ENCODE results near the gene OPCML. TPM values are rescaled to one million over a fixed set of nuclear protein-coding genes. Genes with fewer than 3 reads are reported as not detected.

OPCML gene
- polyA plus RNA-seq, 1 donor from 2014 or later, result 11.6 TPM

DNA sequence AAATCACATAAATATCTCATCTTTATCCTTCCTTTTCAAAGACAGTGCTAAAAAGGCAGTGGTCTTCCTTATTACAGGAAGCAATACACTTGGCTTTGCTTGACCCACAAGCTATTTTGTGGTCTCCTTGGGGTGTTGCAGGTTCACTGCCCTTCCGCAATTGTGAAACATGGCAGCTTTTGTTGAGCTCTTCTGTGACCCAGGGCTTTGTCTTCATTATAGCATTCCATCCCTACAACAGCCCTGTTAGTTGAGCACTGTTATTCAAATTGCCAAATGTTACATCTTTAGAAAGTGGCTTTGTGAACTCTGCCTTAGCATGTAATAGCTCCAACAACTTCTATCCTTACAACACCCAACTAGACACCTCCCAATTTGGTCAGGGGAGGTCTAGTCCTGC lies 107.1 kb downstream of the OPCML start:
- H2AFZ ChIP-seq (ENCODE audit: low read depth, low read length), result no peak overlapping the region
- no peaks in the 10 kb centered on the region for H3K79me2 ChIP-seq (replicated peaks; ENCODE audit: insufficient read depth, low read length)
- no peaks in the 10 kb centered on the region for H3K27me3 ChIP-seq (ENCODE audit: insufficient read depth, low read depth, low read length)
- H3K9me2 ChIP-seq (ENCODE audit: insufficient read depth, low read length), result no peaks in the 10 kb centered on the region
- H3K36me3 ChIP-seq (ENCODE audit: insufficient read depth, low read length), result no peaks in the 10 kb centered on the region
- H4K20me1 ChIP-seq (ENCODE audit: insufficient read depth), result no peaks in the 10 kb centered on the region
- no peak for TF ChIP-seq TAF1 (IDR thresholded peaks at IDR 0.05; ENCODE audit: low read depth)
- no peak for TF ChIP-seq SMC3 (conservative IDR thresholded peaks at IDR 0.05; ENCODE audit: poor library complexity)
- no peak for TF ChIP-seq MXI1 (conservative IDR thresholded peaks at IDR 0.05; ENCODE audit: poor library complexity, severe bottlenecking)
- no peak for TF ChIP-seq EZH2 (IDR thresholded peaks at IDR 0.05; ENCODE audit: borderline replicate concordance, insufficient read depth, low read length, poor library complexity, severe bottlenecking)
- no peak for TF ChIP-seq REST (IDR thresholded peaks at IDR 0.05; ENCODE audit: borderline replicate concordance)
- TF ChIP-seq, protein P1, sequence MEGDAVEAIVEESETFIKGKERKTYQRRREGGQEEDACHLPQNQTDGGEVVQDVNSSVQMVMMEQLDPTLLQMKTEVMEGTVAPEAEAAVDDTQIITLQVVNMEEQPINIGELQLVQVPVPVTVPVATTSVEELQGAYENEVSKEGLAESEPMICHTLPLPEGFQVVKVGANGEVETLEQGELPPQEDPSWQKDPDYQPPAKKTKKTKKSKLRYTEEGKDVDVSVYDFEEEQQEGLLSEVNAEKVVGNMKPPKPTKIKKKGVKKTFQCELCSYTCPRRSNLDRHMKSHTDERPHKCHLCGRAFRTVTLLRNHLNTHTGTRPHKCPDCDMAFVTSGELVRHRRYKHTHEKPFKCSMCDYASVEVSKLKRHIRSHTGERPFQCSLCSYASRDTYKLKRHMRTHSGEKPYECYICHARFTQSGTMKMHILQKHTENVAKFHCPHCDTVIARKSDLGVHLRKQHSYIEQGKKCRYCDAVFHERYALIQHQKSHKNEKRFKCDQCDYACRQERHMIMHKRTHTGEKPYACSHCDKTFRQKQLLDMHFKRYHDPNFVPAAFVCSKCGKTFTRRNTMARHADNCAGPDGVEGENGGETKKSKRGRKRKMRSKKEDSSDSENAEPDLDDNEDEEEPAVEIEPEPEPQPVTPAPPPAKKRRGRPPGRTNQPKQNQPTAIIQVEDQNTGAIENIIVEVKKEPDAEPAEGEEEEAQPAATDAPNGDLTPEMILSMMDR (IDR thresholded peaks at IDR 0.05; ENCODE audit: poor library complexity, severe bottlenecking), result no peak
- H3K4me3 ChIP-seq (ENCODE audit: low read length), result no peak overlapping the region
- no peaks in the 10 kb centered on the region for H3K9me3 ChIP-seq (ENCODE audit: low read length)
- H3K4me2 ChIP-seq (ENCODE audit: low read length), result no peak overlapping the region
- no peaks in the 10 kb centered on the region for H3F3A ChIP-seq (ENCODE audit: insufficient read depth, low read length, poor library complexity, severe bottlenecking)
- no peak overlapping the region for H3K27ac ChIP-seq (ENCODE audit: low read length)
- H3K9ac ChIP-seq (ENCODE audit: low read length), result no peak overlapping the region

DNA sequence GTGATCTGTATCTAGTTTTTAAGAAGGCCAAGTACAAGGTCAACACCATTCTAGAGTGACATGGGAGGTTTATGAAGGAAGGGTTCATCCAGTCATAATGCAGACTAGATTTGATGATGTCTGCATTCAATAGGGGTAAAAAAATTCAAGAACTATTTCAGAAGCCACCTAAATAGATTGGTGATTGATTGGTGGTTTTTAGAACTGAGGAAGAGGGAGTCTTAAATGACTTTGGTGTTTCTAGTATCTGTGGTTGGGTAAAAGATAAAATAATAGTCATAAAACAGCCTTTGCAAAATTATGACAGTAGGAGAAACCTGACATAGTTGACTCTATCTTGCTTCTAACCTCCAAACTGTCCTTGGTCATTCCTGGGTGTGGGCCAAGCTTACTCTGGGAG lies 114.1 kb downstream of the OPCML start:
- H3K9ac ChIP-seq (ENCODE audit: low read length), result no peak overlapping the region
- H3K27me3 ChIP-seq (ENCODE audit: insufficient read depth, low read depth, low read length), result no peaks in the 10 kb centered on the region
- no peaks in the 10 kb centered on the region for H3F3A ChIP-seq (ENCODE audit: insufficient read depth, low read length, poor library complexity, severe bottlenecking)
- H3K9me3 ChIP-seq (ENCODE audit: low read length), result no peaks in the 10 kb centered on the region
- TF ChIP-seq EP300 (conservative IDR thresholded peaks at IDR 0.05; ENCODE audit: poor library complexity, severe bottlenecking) (no peak), POLR2AphosphoS5 (IDR thresholded peaks at IDR 0.05) (no peak), REST (IDR thresholded peaks at IDR 0.05; ENCODE audit: borderline replicate concordance) (no peak), MXI1 (conservative IDR thresholded peaks at IDR 0.05; ENCODE audit: poor library complexity, severe bottlenecking) (no peak), RAD21 (conservative IDR thresholded peaks at IDR 0.05) (no peak), EZH2 (IDR thresholded peaks at IDR 0.05; ENCODE audit: borderline replicate concordance, insufficient read depth, low read length, poor library complexity, severe bottlenecking) (no peak), SMC3 (conservative IDR thresholded peaks at IDR 0.05; ENCODE audit: poor library complexity) (no peak), TAF1 (IDR thresholded peaks at IDR 0.05; ENCODE audit: low read depth) (no peak)
- TF ChIP-seq, protein P1 (IDR thresholded peaks at IDR 0.05; ENCODE audit: poor library complexity, severe bottlenecking), result no peak
- H2AFZ ChIP-seq (ENCODE audit: low read depth, low read length), result no peak overlapping the region
- no peaks in the 10 kb centered on the region for H3K79me2 ChIP-seq (replicated peaks; ENCODE audit: insufficient read depth, low read length)
- H3K4me3 ChIP-seq (ENCODE audit: low read length), result no peak overlapping the region
- no peak overlapping the region for H3K4me2 ChIP-seq (ENCODE audit: low read length)
- H3K9me2 ChIP-seq (ENCODE audit: insufficient read depth, low read length), result no peaks in the 10 kb centered on the region
- H3K27ac ChIP-seq (ENCODE audit: low read length), result no peak overlapping the region
- H4K20me1 ChIP-seq (ENCODE audit: insufficient read depth), result no peaks in the 10 kb centered on the region
- H3K36me3 ChIP-seq (ENCODE audit: insufficient read depth, low read length), result no peaks in the 10 kb centered on the region
